HG03575 (cell line): ENCODE measurements around the gene RHOD.

Experiments used
- ATAC-seq: cut with Tn5 transposase; IDR thresholded peaks from one replicate; pipeline ENCODE4 v1.9.1; 2021; ENCODE audit not compliant: unreplicated experiment, insufficient number of reproducible peaks, low FRiP score; ENCODE audit errors: extremely low read depth

The RHOD gene

GRCh38 chr11:67030976-67031375, 25.7 kb upstream of the RHOD start:
- ATAC-seq: no peak

- no peak for ATAC-seq
Measured at GRCh38 chr11:67031791-67032561, 24.7 kb upstream of the RHOD start.

GRCh38 chr11:67032830-67033551, 23.7 kb upstream of the RHOD start:
- no peak for ATAC-seq

- ATAC-seq: no peak
Measured at GRCh38 chr11:67033661-67034166, 22.9 kb upstream of the RHOD start.

- ATAC-seq: no peak
Measured at GRCh38 chr11:67034350-67034749, 22.3 kb upstream of the RHOD start.

- ATAC-seq: no peak
Measured at GRCh38 chr11:67040147-67040546, 16.5 kb upstream of the RHOD start.

- no peak for ATAC-seq
Measured at GRCh38 chr11:67041602-67042001, 15.0 kb upstream of the RHOD start.

- ATAC-seq: no peak
Measured at GRCh38 chr11:67043572-67044349, 12.9 kb upstream of the RHOD start.

GRCh38 chr11:67044496-67044895, 12.2 kb upstream of the RHOD start:
- no peak for ATAC-seq

GRCh38 chr11:67045314-67045713, 11.3 kb upstream of the RHOD start:
- ATAC-seq: no peak

- ATAC-seq: no peak
Measured at GRCh38 chr11:67048515-67049130, 8.0 kb upstream of the RHOD start.

GRCh38 chr11:67050139-67050538, 6.5 kb upstream of the RHOD start:
- ATAC-seq: no peak

GRCh38 chr11:67051180-67051893, 5.3 kb upstream of the RHOD start:
- ATAC-seq: no peak

GRCh38 chr11:67051945-67052488, 4.6 kb upstream of the RHOD start:
- ATAC-seq: no peak

GRCh38 chr11:67052891-67053290, 3.8 kb upstream of the RHOD start:
- ATAC-seq: no peak

GRCh38 chr11:67053896-67054329, 2.7 kb upstream of the RHOD start:
- no peak for ATAC-seq

GRCh38 chr11:67054346-67054835, 2.3 kb upstream of the RHOD start:
- no peak for ATAC-seq

- no peak for ATAC-seq
Measured at GRCh38 chr11:67054836-67055523, 1.7 kb upstream of the RHOD start.
